Measurements from ENCODE around the gene CDC42SE2. TPM values are rescaled to one million over a fixed set of nuclear protein-coding genes. Genes with fewer than 3 reads are reported as not detected.
"Not testable (repeated sequence)": the region's sequence is repeated elsewhere in the genome, so short reads cannot be mapped to it uniquely, and the experiment has no call there.

CDC42SE2 gene
- total RNA-seq, 1 donor from 2014 or later: 170 TPM

DNA sequence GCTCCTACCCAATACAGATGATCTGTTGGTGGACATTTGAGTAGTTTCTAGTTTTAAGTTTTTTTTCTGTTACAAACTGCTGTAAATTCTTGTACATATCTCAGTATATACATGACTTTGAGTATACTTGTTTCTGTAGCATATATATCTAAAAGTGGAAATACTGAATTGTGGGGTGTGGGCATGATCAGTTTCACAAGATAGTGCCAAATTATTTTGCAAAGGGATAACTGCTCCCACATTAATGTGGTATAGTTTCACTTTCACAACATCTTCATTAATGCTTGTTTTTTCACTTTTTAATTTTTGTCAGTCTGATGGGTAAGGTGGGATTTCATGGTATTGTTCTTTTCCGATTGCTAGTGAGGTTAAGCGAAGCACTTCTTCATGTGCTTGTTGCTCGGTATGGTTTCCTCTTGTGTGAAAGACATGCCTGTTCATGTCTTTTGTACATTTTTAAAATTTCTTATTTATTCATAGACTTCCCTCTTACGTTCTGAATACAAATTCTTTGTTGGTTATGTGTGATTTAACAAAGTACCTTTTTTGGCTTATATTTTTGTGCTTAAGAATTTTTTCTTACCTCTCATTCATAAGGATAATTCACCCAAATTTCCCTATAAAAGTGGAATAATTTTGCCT, 103.5 kb downstream of the CDC42SE2 start:
- DNase-seq: no peak

DNA sequence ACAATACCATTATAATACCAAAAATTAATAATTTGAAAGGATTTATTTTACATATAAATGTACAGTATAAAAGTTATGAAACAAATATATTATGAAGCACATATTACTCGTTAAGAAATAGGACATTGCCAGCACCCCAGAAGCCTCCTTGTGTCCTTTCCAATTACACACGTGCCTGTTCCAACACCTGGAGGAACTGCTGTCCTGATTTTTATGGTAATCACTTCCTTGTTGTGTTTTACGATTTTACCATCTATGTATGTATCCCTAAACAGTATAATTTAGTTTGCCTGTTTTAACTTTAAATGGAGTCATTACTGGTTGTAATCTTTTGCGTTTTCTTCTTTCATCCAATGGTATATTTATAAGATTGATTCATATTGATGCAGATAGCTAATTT, 105.0 kb downstream of the CDC42SE2 start:
- no peak for DNase-seq

DNA sequence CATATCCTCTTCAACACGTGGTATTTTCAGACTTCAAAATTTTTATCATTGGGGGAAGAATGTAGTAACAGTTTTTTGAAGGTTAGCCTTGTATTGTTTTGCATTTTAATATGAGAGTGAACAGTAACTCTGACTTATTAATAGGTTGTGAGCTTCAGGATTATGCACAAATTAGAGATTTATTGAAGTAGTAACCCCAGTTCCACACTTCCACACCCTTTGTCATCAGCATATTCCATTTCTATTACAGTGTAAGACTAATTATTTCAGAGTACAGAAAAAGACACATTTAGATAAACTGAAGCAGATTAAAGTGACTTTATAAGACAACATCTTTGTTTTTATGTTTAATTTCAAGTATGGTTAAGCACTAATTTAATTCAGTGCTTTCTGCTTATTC, 105.7 kb downstream of the CDC42SE2 start:
- DNase-seq: no peak

DNA sequence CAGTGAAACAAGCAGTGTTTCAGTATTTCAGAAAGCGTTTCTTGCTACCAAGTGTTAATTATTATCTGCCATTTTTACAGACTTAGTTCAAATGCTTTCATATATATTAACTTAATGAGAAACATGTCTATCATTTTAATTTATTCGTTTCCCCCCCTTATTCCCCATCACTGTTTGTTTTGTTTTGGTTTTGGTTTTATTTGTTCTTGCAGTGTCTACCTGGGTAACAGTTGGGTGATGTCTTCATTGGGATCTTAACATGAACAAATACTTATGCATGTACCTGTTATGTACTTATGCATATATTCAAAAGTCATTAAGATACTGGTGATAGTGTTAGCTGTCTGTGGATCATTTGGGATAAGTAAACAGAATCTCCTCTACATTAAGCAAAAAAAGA, 108.0 kb downstream of the CDC42SE2 start:
- no peak for DNase-seq

- DNase-seq: no peak
Measured at GRCh38 chr5:131373265-131373664, 109.4 kb downstream of the CDC42SE2 start.

- DNase-seq: no peak
Measured at GRCh38 chr5:131375351-131375750, 111.5 kb downstream of the CDC42SE2 start.

- DNase-seq: no peak
Measured at GRCh38 chr5:131377346-131377745, 113.5 kb downstream of the CDC42SE2 start.

- DNase-seq: no peak
Measured at GRCh38 chr5:131377785-131378325, 114.0 kb downstream of the CDC42SE2 start.

- no peak for DNase-seq
Measured at GRCh38 chr5:131378721-131379541, 115.1 kb downstream of the CDC42SE2 start.

- no peak for DNase-seq
Measured at GRCh38 chr5:131379723-131380122, 115.9 kb downstream of the CDC42SE2 start.

DNA sequence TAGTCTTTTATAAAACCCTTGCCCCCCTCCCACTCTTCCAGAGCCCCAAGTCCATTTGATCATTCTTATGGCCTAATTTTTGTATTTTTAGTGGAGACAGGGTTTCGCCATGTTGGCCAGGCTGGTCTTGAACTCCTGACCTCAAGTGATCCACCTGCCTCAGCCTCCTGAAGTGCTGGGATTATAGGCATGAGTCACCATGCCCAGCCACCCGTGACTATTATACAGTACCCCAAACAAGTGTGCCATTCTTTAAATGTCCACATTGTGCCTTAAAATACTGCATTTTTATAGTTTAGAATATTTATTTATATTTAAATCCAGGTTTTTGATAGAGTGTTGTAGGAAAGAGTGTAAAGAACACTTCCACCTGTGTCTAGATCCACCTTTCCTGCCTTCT, 116.4 kb downstream of the CDC42SE2 start:
- DNase-seq: not testable (repeated sequence)

DNA sequence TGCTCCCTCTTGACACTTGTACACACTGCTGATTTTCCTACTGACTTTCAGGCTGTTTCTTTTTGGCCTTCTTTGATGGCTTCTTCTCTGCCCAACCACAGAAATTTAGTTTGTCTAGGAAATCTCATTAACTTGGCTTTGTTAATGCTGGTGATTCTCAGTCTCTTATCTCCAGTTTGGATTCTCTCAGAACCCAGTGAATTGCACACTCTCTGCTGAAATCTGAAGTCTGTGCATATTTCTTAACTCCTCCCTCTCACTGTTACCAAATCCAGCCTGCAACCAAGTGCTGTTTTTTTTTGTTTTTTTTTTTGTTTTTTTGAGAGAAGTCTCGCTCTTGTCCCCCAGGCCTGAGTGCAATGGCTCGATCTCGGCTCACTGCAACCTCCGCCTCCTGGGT, 117.2 kb downstream of the CDC42SE2 start:
- DNase-seq: no peak

DNA sequence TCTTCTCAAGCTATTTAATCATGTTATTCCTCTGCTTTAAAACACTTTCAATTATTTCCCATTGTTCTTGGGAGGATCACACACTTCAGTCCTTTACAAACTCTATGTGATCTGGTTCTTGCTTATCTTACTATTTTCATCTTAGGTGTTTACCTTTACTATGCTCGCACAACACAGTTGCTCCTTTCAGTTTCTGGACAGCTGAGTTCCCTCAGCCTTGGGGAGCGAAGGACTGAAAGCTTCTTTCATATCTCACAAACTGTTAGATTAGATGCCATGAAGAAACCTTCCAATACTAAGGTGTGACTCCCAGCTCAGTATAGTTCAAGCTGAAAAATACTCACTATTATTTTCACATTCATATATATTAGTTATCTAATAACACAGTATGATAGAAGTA, 117.9 kb downstream of the CDC42SE2 start:
- DNase-seq: no peak

- DNase-seq: no peak
Measured at GRCh38 chr5:131382407-131383395, 118.8 kb downstream of the CDC42SE2 start.

GRCh38 chr5:131384173-131384572, 120.3 kb downstream of the CDC42SE2 start:
- DNase-seq: no peak

GRCh38 chr5:131384616-131385214, 120.9 kb downstream of the CDC42SE2 start:
- no peak for DNase-seq

- no peak for DNase-seq
Measured at GRCh38 chr5:131386124-131386523, 122.3 kb downstream of the CDC42SE2 start.

DNA sequence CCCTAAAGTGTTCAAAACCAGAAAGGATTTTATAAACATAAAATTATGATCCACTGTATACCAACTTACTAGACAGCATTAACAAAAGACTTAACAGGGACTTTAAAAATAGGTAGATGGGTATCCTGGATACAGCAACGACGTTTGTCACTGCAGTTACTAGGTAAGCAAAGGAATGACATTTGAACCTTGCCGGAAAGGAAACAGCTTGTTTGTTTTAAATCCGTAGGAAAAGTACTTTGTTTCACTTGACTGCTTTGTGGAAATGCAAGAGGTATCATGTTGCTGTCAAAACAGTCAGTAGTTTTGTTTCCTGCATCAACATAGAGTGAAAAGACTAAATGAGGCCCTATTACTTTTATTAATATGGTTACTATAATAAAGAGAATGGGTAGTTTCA, 122.9 kb downstream of the CDC42SE2 start:
- DNase-seq: no peak

GRCh38 chr5:131387255-131387654, 123.4 kb downstream of the CDC42SE2 start:
- DNase-seq: no peak

DNA sequence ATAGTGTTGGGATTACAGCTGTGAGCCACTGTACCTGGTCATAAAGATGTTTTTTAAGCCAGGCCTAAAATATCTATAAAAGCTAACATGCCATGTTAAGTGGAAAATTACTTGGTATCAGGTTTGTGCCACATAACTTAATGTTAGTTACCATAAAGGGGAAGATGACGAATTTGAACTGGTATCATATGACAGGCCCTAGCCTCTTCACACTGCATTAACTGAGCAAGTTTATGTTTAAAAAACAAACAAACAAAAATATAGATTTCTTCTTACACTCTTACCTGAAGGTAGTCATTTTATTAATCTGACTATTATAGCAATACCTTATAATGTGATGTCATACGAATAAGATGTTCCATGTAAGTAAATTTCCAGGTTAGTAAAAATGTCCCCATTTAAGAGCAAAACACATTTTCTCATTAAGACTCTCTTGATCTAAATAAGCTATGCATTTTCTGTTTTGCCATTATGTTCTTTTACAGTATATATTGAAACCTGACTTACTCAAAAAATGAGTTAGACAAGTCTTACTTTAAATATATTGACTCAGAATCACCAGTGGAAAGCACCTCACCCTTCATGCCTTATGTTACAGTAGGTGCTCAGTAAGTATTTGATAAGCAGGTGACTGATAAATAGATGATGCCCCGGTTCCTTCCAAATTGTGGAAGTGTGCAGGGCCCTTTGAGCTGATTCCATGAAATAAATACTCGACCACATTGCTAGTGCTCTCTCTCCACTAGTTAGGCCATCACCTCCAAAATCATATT, 125.4 kb downstream of the CDC42SE2 start:
- no peak for DNase-seq

GRCh38 chr5:131389869-131390265, 126.0 kb downstream of the CDC42SE2 start:
- DNase-seq: no peak

Data from occipital lobe (tissue), 2 donors.